Lung (tissue), 12 donors: Measurements from ENCODE around the gene AKR1B15. TPM values are rescaled to one million over a fixed set of nuclear protein-coding genes. Genes with fewer than 3 reads are reported as not detected.

Experiments
- ATAC-seq: fragments of 200-7000 bp; cut with Tn5 transposase; one replicate; pipeline ENCODE4 v1.9.1; 2020; ENCODE audit warnings: moderate number of reproducible peaks; ENCODE audit not compliant: insufficient read depth, low FRiP score
- DNase-seq, 3 donors: peaks; one replicate each; pipeline ENCODE4 v3.0.0-alpha.2; 2013 to 2017
- H3K27ac ChIP-seq, 2 donors: one replicate each; pipeline ENCODE4 v1.5.1; 2013; ENCODE audit warnings: mild to moderate bottlenecking in 2 of 2, moderate library complexity in 2 of 2, control low read depth in 1 of 2, inconsistent platforms in 1 of 2, low read depth in 1 of 2, low read length in 1 of 2
- H3K27me3 ChIP-seq, 3 donors: one replicate each; pipeline ENCODE4 v1.5.1; 2013; ENCODE audit warnings: low read length in 2 of 3; ENCODE audit not compliant: control insufficient read depth in 3 of 3, insufficient read depth in 3 of 3
- H3K36me3 ChIP-seq, 4 donors: one replicate each; pipeline ENCODE4 v1.5.1; 2013; ENCODE audit warnings: low read length in 4 of 4, mild to moderate bottlenecking in 1 of 4, moderate library complexity in 1 of 4; ENCODE audit not compliant: control insufficient read depth in 4 of 4, insufficient read depth in 4 of 4
- H3K4me1 ChIP-seq, 5 donors: one replicate each; pipeline ENCODE4 v1.5.1; 2013; ENCODE audit warnings: low read length in 5 of 5, mild to moderate bottlenecking in 2 of 5, moderate library complexity in 1 of 5; ENCODE audit not compliant: control insufficient read depth in 5 of 5, insufficient read depth in 5 of 5
- H3K4me3 ChIP-seq: one replicate; pipeline ENCODE4 v1.5.1; 2013; ENCODE audit warnings: mild to moderate bottlenecking, control low read depth, moderate library complexity
- H3K9ac ChIP-seq, 2 donors: one replicate each; pipeline ENCODE4 v1.5.1; 2013; ENCODE audit warnings: low read length in 2 of 2, control low read depth in 1 of 2; ENCODE audit not compliant: insufficient read depth in 1 of 2
- H3K9me3 ChIP-seq, 4 donors: one replicate each; pipeline ENCODE4 v1.5.1; 2013; ENCODE audit warnings: low read length in 3 of 4, mild to moderate bottlenecking in 1 of 4, moderate library complexity in 1 of 4; ENCODE audit not compliant: control insufficient read depth in 4 of 4, insufficient read depth in 3 of 4
- CTCF ChIP-seq: IDR thresholded peaks from 2 replicates; pipeline ENCODE4 v1.5.1; 2012; ENCODE audit warnings: mild to moderate bottlenecking; ENCODE audit errors: control extremely low read depth, extremely low read depth
- WGBS, 2 donors: extraction: QIAGEN DNeasy Blood & Tissue Kit; methylation state at CpG; one replicate each; pipeline ENCODE4 v1.1.7; 2013; 5-methylcytosine and 5-hydroxymethylcytosine counted together
- polyA plus RNA-seq, 2 donors: library from polyadenylated mRNA; stranded (reverse); fragments of 200-250 nt; gene quantifications; one replicate each; pipeline ENCODE4 v1.2.1, GENCODE V29; 2013
- total RNA-seq, 2 donors: library from RNA; depleted of rRNA in 1 of 2; stranded (reverse); fragments of >200 nt in 1 of 2; gene quantifications; one replicate each; pipeline ENCODE4 v1.2.1, GENCODE V29; 2014 to 2021
- donor health status: control.
- donor health status: control.
- donor health status: Bipolar disorder and iron deficiency.
- donor health status: healthy.
- donor health status: DM: yes; HTN: yes; CAD: no.

AKR1B15 gene
- total and polyA plus RNA-seq, 4 donors = not detected

DNA sequence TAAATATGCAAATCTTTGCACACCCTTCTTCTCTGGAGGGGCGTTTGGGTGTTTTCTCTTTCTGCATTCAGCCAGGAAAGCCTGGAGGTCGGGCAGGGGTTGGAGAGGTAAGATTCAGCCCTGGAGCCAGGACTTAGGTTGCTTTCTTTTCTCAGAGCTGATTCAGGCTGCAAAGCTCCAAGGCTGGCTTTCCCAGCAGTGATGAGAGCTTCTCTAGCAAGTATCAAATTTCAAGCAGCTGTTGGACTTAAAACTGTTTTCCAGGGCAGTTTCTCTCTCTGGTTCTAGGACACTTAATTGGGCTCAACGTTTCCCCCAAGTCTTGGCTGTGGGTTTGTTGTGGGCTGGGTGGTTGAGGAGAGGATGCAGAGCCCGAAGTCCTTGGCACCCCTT lies 20.9 kb upstream of the AKR1B15 start:
- no peak overlapping the region for H3K9ac ChIP-seq
- H3K4me1 ChIP-seq = peaks cover 0 to 6% (median 0%) of the 10 kb centered on the region in 5 donors
- TF ChIP-seq CTCF = no peak
- H3K27ac ChIP-seq = no peak overlapping the region
- WGBS, 2 donors = 57 to 58% methylated on average over 4 of the region's 4 CpGs
- no peak overlapping the region for H3K4me3 ChIP-seq
- ATAC-seq = no peak
- peak; percentile 30 to 68 (median 52) for DNase-seq
- H3K27me3 ChIP-seq = no peaks in the 10 kb centered on the region
- no peaks in the 10 kb centered on the region for H3K36me3 ChIP-seq
- no peaks in the 10 kb centered on the region for H3K9me3 ChIP-seq

GRCh38 chr7:134528749-134529148 lies 20.2 kb upstream of the AKR1B15 start:
- TF ChIP-seq CTCF = no peak
- ATAC-seq (no peak), DNase-seq (no peak)
- Histone ChIP-seq H3K9me3 (no peaks in the 10 kb centered on the region), H3K36me3 (no peaks in the 10 kb centered on the region), H3K4me1 (peaks cover 0 to 6% (median 0%) of the 10 kb centered on the region in 5 donors), H3K4me3 (no peak overlapping the region), H3K9ac (no peak overlapping the region), H3K27ac (no peak overlapping the region), H3K27me3 (no peaks in the 10 kb centered on the region)
- 81 to 86% methylated on average over 5 of the region's 5 CpGs for WGBS, 2 donors

DNA sequence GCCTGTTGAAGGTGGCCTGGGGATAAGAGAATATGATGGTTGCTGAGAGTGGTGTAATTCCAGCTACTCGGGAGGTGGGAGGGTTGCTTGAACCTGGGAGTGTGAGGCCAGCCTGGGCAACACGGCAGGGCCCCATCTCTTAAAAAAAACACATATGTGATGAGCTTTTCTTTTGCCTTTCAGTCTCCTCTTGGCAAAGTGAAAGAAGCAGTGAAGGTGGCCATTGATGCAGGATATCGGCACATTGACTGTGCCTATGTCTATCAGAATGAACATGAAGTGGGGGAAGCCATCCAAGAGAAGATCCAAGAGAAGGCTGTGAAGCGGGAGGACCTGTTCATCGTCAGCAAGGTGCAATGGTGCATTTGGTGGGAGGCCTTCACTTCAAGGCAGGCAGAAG lies 18.4 kb upstream of the AKR1B15 start:
- Histone ChIP-seq H3K4me3 (no peak overlapping the region), H3K27me3 (no peaks in the 10 kb centered on the region), H3K4me1 (peaks cover 0 to 6% (median 0%) of the 10 kb centered on the region in 5 donors), H3K27ac (no peak overlapping the region), H3K36me3 (no peaks in the 10 kb centered on the region), H3K9ac (no peak overlapping the region), H3K9me3 (no peaks in the 10 kb centered on the region)
- no peak for TF ChIP-seq CTCF
- ATAC-seq (no peak), DNase-seq (no peak)
- WGBS, 2 donors = 93 to 96% methylated on average over 5 of the region's 5 CpGs
